Skeletal muscle tissue (tissue), 4 donors: ENCODE results near the gene U2AF1L4. TPM values are rescaled to one million over a fixed set of nuclear protein-coding genes. Genes with fewer than 3 reads are reported as not detected.

Experiments
- H3K27ac ChIP-seq: one replicate; pipeline ENCODE4 v1.7.0; 2013; ENCODE audit warnings: mild to moderate bottlenecking, low read depth, low read length, inconsistent platforms
- H3K27me3 ChIP-seq, 3 donors: one replicate each; pipeline ENCODE4 v1.7.0; 2013; ENCODE audit warnings: low read length in 3 of 3; ENCODE audit not compliant: control insufficient read depth in 3 of 3, insufficient read depth in 3 of 3
- H3K36me3 ChIP-seq, 3 donors: one replicate each; pipeline ENCODE4 v1.7.0; 2013; ENCODE audit warnings: low read length in 3 of 3; ENCODE audit not compliant: control insufficient read depth in 3 of 3, insufficient read depth in 3 of 3
- H3K4me1 ChIP-seq, 3 donors: one replicate each; pipeline ENCODE4 v1.7.0; 2013; ENCODE audit warnings: low read length in 3 of 3, mild to moderate bottlenecking in 3 of 3; ENCODE audit not compliant: control insufficient read depth in 3 of 3, insufficient read depth in 3 of 3
- H3K4me3 ChIP-seq, 3 donors: one replicate each; pipeline ENCODE4 v1.7.0; 2013; ENCODE audit warnings: low read length in 3 of 3
- H3K9ac ChIP-seq, 3 donors: one replicate each; pipeline ENCODE4 v1.7.0; 2013; ENCODE audit warnings: low read length in 3 of 3, mild to moderate bottlenecking in 3 of 3, moderate library complexity in 2 of 3, low read depth in 1 of 3
- H3K9me3 ChIP-seq, 3 donors: one replicate each; pipeline ENCODE4 v1.7.0; 2013; ENCODE audit warnings: low read length in 3 of 3; ENCODE audit not compliant: control insufficient read depth in 3 of 3
- total RNA-seq: library from RNA; depleted of rRNA; stranded (reverse); fragments of >200 nt; gene quantifications from one replicate; pipeline ENCODE4 v1.2.3, GENCODE V29; 2014
- donor health status: Osteomylitis.

The U2AF1L4 gene
- total RNA-seq, 1 donor from 2014 or later: 3.7 TPM

- Histone ChIP-seq H3K36me3 (peaks cover 69 to 78% (median 76%) of the 10 kb centered on the region in 3 donors), H3K27ac (no peak overlapping the region), H3K9me3 (no peaks in the 10 kb centered on the region), H3K4me1 (peaks cover 4 to 10% (median 4%) of the 10 kb centered on the region in 3 donors), H3K4me3 (no peak overlapping the region), H3K9ac (no peak overlapping the region), H3K27me3 (no peaks in the 10 kb centered on the region)
Observed at GRCh38 chr19:35734889-35735288, 10.3 kb downstream of the U2AF1L4 start.

GRCh38 chr19:35734273-35734672 lies 10.9 kb downstream of the U2AF1L4 start:
- Histone ChIP-seq H3K9ac (peak overlapping the region in 1 of 3 donors; percentile 16), H3K4me3 (no peak overlapping the region), H3K27ac (no peak overlapping the region), H3K27me3 (no peaks in the 10 kb centered on the region), H3K36me3 (peaks cover 75 to 84% (median 82%) of the 10 kb centered on the region in 3 donors), H3K4me1 (peaks cover 0 to 4% (median 0%) of the 10 kb centered on the region in 3 donors), H3K9me3 (no peaks in the 10 kb centered on the region)

GRCh38 chr19:35733180-35734125 lies 11.8 kb downstream of the U2AF1L4 start:
- Histone ChIP-seq H3K9me3 (no peaks in the 10 kb centered on the region), H3K9ac (no peak overlapping the region), H3K27me3 (no peaks in the 10 kb centered on the region), H3K4me3 (no peak overlapping the region), H3K36me3 (peaks cover 78 to 86% (median 85%) of the 10 kb centered on the region in 3 donors), H3K27ac (no peak overlapping the region), H3K4me1 (no peaks in the 10 kb centered on the region)

GRCh38 chr19:35732540-35733179 lies 12.6 kb downstream of the U2AF1L4 start:
- H3K9ac ChIP-seq: no peak overlapping the region
- H3K27me3 ChIP-seq: no peaks in the 10 kb centered on the region
- H3K4me1 ChIP-seq: no peaks in the 10 kb centered on the region
- H3K36me3 ChIP-seq: peaks cover 78 to 86% (median 85%) of the 10 kb centered on the region in 3 donors
- no peak overlapping the region for H3K27ac ChIP-seq
- no peak overlapping the region for H3K4me3 ChIP-seq
- H3K9me3 ChIP-seq: no peaks in the 10 kb centered on the region

GRCh38 chr19:35731779-35732405 lies 13.3 kb downstream of the U2AF1L4 start:
- no peak overlapping the region for H3K4me3 ChIP-seq
- H3K9me3 ChIP-seq: no peaks in the 10 kb centered on the region
- H3K36me3 ChIP-seq: peaks cover 79 to 86% (median 85%) of the 10 kb centered on the region in 3 donors
- H3K27ac ChIP-seq: no peak overlapping the region
- no peaks in the 10 kb centered on the region for H3K27me3 ChIP-seq
- H3K9ac ChIP-seq: no peak overlapping the region
- no peaks in the 10 kb centered on the region for H3K4me1 ChIP-seq

GRCh38 chr19:35731353-35731752 lies 13.9 kb downstream of the U2AF1L4 start:
- H3K4me1 ChIP-seq: no peaks in the 10 kb centered on the region
- H3K9ac ChIP-seq: no peak overlapping the region
- peaks cover 78 to 85% (median 83%) of the 10 kb centered on the region in 3 donors for H3K36me3 ChIP-seq
- no peaks in the 10 kb centered on the region for H3K9me3 ChIP-seq
- no peaks in the 10 kb centered on the region for H3K27me3 ChIP-seq
- no peak overlapping the region for H3K27ac ChIP-seq
- no peak overlapping the region for H3K4me3 ChIP-seq

GRCh38 chr19:35730326-35730725 lies 14.9 kb downstream of the U2AF1L4 start:
- Histone ChIP-seq H3K9ac (no peak overlapping the region), H3K4me1 (no peaks in the 10 kb centered on the region), H3K36me3 (peaks cover 83 to 90% (median 89%) of the 10 kb centered on the region in 3 donors), H3K9me3 (no peaks in the 10 kb centered on the region), H3K27ac (no peak overlapping the region), H3K4me3 (no peak overlapping the region), H3K27me3 (no peaks in the 10 kb centered on the region)

GRCh38 chr19:35729763-35730162 lies 15.5 kb downstream of the U2AF1L4 start:
- no peak overlapping the region for H3K4me3 ChIP-seq
- no peaks in the 10 kb centered on the region for H3K4me1 ChIP-seq
- peaks cover 85 to 90% (median 89%) of the 10 kb centered on the region in 3 donors for H3K36me3 ChIP-seq
- no peak overlapping the region for H3K9ac ChIP-seq
- H3K27me3 ChIP-seq: no peaks in the 10 kb centered on the region
- H3K9me3 ChIP-seq: no peaks in the 10 kb centered on the region
- no peak overlapping the region for H3K27ac ChIP-seq

GRCh38 chr19:35729021-35729420 lies 16.2 kb downstream of the U2AF1L4 start:
- no peaks in the 10 kb centered on the region for H3K9me3 ChIP-seq
- H3K36me3 ChIP-seq: peaks cover 85 to 91% (median 88%) of the 10 kb centered on the region in 3 donors
- H3K4me3 ChIP-seq: no peak overlapping the region
- no peaks in the 10 kb centered on the region for H3K4me1 ChIP-seq
- H3K27me3 ChIP-seq: no peaks in the 10 kb centered on the region
- H3K9ac ChIP-seq: no peak overlapping the region
- H3K27ac ChIP-seq: no peak overlapping the region
